Measurements from ENCODE around the gene RNF145. TPM values are rescaled to one million over a fixed set of nuclear protein-coding genes. Genes with fewer than 3 reads are reported as not detected.

The RNF145 gene
- total RNA-seq, 1 experiment from 2014 or later = 13.7 TPM

DNA sequence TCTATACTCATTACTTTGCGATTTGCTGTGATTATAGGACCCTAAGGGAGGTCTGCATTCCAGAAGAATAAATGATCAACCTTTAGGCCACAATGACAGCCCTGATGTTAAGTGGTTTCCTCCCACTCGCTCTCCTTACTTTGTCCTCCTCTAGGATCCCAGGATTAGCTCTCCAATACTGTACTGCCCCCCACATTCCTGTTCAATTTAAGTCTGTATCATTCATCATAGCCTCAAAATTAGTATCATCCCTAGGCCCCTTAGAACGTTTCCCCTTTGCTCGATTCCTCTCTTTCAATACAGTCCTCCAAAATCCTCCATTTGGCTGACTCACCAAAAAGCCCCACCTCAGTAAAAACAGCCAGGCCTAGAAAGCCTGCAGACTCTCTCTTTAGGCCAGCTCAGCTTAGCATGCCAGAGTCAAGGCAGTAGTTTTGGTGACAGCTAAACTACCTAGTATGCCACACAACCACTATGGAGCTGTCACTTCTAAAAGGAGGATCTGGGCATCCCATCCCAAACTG, 24.4 kb downstream of the RNF145 start:
- peak overlapping the region; percentile 39; the same call in 1 of the 2 replicates for H3K4me3 ChIP-seq (ENCODE audit: low read length)
- no peaks in the 10 kb centered on the region for H3K9me2 ChIP-seq (replicated peaks; ENCODE audit: low read length)
- peak; percentile 41 for DNase-seq
- H3F3A ChIP-seq (ENCODE audit: low read length, unreplicated experiment) = no peaks in the 10 kb centered on the region
- no TSS peak for BruUV-seq (replicated peaks)
- peak overlapping the region; percentile 70 for H3K27ac ChIP-seq (ENCODE audit: low read length)
- H4K20me1 ChIP-seq (ENCODE audit: low read length) = no peaks in the 10 kb centered on the region
- H3K9ac ChIP-seq (ENCODE audit: low read length) = peak overlapping the region; percentile 23; the same call in 1 of the 2 replicates
- H3K36me3 ChIP-seq (ENCODE audit: low read depth, low read length) = no peaks in the 10 kb centered on the region
- peaks cover 28% of the 10 kb centered on the region; the same call in 1 of the 2 replicates for H3K79me2 ChIP-seq (ENCODE audit: low read length)
- peak overlapping the region; percentile 53 for H3K4me2 ChIP-seq (ENCODE audit: low read length)
- ChIA-PET CTCF (interaction anchor here (0.6 kb wide), 1 partner anchor 36 kb away, joined by 3 read pairs; no protein-coding TSS in a partner anchor), POLR2A (ENCODE audit: unreplicated experiment) (no interaction called here)
- H2AFZ ChIP-seq (ENCODE audit: low read length) = no peak overlapping the region
- ATAC-seq = peak; percentile 54
- intact Hi-C loops (cut with micrococcal nuclease) = no loop called here
- H3K27me3 ChIP-seq (ENCODE audit: low read length) = no peaks in the 10 kb centered on the region
- no peaks in the 10 kb centered on the region for H3K9me3 ChIP-seq (ENCODE audit: low read length)
- peaks cover 60% of the 10 kb centered on the region for H3K4me1 ChIP-seq (ENCODE audit: insufficient read depth, low read length)
- TF ChIP-seq, protein P1, sequence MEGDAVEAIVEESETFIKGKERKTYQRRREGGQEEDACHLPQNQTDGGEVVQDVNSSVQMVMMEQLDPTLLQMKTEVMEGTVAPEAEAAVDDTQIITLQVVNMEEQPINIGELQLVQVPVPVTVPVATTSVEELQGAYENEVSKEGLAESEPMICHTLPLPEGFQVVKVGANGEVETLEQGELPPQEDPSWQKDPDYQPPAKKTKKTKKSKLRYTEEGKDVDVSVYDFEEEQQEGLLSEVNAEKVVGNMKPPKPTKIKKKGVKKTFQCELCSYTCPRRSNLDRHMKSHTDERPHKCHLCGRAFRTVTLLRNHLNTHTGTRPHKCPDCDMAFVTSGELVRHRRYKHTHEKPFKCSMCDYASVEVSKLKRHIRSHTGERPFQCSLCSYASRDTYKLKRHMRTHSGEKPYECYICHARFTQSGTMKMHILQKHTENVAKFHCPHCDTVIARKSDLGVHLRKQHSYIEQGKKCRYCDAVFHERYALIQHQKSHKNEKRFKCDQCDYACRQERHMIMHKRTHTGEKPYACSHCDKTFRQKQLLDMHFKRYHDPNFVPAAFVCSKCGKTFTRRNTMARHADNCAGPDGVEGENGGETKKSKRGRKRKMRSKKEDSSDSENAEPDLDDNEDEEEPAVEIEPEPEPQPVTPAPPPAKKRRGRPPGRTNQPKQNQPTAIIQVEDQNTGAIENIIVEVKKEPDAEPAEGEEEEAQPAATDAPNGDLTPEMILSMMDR (conservative IDR thresholded peaks at IDR 0.05; ENCODE audit: low read depth, low read length) = no peak
- TF ChIP-seq EZH2phosphoT487 (IDR thresholded peaks at IDR 0.05; ENCODE audit: borderline replicate concordance, low read length) = no peak
- no peak for TF ChIP-seq EZH2 (IDR thresholded peaks at IDR 0.05; ENCODE audit: low read length, unreplicated experiment)

DNA sequence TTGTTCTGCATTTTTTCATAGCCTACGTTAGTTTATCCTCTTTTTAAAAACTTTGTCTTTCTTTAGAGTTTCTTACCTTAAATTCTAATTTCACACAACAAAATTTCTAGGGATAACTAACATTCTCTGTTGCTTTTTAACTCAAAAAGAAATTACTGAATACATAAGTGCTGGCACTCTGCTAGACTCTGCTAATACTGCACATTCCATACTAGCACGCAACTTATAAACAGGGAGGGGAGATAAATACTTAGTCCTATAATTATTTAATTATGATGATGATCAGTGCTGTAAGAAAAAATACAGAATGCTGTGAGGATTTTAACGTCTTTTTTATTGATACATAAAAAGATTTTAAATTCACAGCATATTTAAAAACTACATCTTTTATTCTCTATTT, 25.1 kb downstream of the RNF145 start:
- no peaks in the 10 kb centered on the region for H3K27me3 ChIP-seq (ENCODE audit: low read length)
- DNase-seq (no peak), ATAC-seq (no peak)
- H3K9me3 ChIP-seq (ENCODE audit: low read length) = no peaks in the 10 kb centered on the region
- peak overlapping the region; percentile 70 for H3K27ac ChIP-seq (ENCODE audit: low read length)
- no peaks in the 10 kb centered on the region for H3K9me2 ChIP-seq (replicated peaks; ENCODE audit: low read length)
- no peaks in the 10 kb centered on the region for H3K36me3 ChIP-seq (ENCODE audit: low read depth, low read length)
- ChIA-PET CTCF (no interaction called here), POLR2A (ENCODE audit: unreplicated experiment) (no interaction called here)
- no peak overlapping the region for H3K4me3 ChIP-seq (ENCODE audit: low read length)
- H4K20me1 ChIP-seq (ENCODE audit: low read length) = no peaks in the 10 kb centered on the region
- no peak overlapping the region for H3K4me2 ChIP-seq (ENCODE audit: low read length)
- H2AFZ ChIP-seq (ENCODE audit: low read length) = no peak overlapping the region
- H3K79me2 ChIP-seq (ENCODE audit: low read length) = peaks cover 24% of the 10 kb centered on the region; the same call in 1 of the 2 replicates
- 0 out of 2 replicates have a peak overlapping the region, but pooled peaks have one; percentile 23 for H3K9ac ChIP-seq (ENCODE audit: low read length)
- no TSS peak for BruUV-seq (replicated peaks)
- H3K4me1 ChIP-seq (ENCODE audit: insufficient read depth, low read length) = peaks cover 60% of the 10 kb centered on the region
- TF ChIP-seq EZH2 (IDR thresholded peaks at IDR 0.05; ENCODE audit: low read length, unreplicated experiment) = no peak
- no peak for TF ChIP-seq EZH2phosphoT487 (IDR thresholded peaks at IDR 0.05; ENCODE audit: borderline replicate concordance, low read length)
- TF ChIP-seq, protein P1 (conservative IDR thresholded peaks at IDR 0.05; ENCODE audit: low read depth, low read length) = no peak
- intact Hi-C loops (cut with micrococcal nuclease) = no loop called here
- no peaks in the 10 kb centered on the region for H3F3A ChIP-seq (ENCODE audit: low read length, unreplicated experiment)

DNA sequence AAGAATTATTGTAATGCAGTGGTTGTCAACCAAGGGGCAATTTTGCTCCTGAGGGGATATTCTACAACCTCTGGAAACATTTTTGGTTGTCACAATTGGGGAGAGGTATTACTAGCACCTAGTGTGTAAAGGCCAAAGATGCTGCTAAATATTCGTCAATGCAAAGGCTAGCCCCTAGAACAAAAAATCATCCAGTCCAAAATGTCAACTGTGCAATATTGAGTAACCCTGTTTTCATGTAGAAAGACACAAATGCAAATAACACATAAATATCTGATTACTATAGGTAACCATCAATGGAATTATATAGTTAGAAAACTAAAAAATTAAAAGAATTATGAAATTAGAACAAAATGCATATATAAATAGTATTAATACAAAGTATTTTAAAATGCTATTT, 26.1 kb downstream of the RNF145 start:
- no peaks in the 10 kb centered on the region for H3K9me3 ChIP-seq (ENCODE audit: low read length)
- H3K4me1 ChIP-seq (ENCODE audit: insufficient read depth, low read length) = peaks cover 65% of the 10 kb centered on the region
- CTCF ChIA-PET = no interaction called here
- H3K9ac ChIP-seq (ENCODE audit: low read length) = no peak overlapping the region
- no peaks in the 10 kb centered on the region for H4K20me1 ChIP-seq (ENCODE audit: low read length)
- H3K36me3 ChIP-seq (ENCODE audit: low read depth, low read length) = no peaks in the 10 kb centered on the region
- intact Hi-C loops (cut with micrococcal nuclease) = no loop called here
- TF ChIP-seq EZH2 (IDR thresholded peaks at IDR 0.05; ENCODE audit: low read length, unreplicated experiment) = no peak
- H2AFZ ChIP-seq (ENCODE audit: low read length) = no peak overlapping the region
- peaks cover 17% of the 10 kb centered on the region for H3K79me2 ChIP-seq (ENCODE audit: low read length)
- H3K27me3 ChIP-seq (ENCODE audit: low read length) = no peaks in the 10 kb centered on the region
- DNase-seq = no peak
- ATAC-seq = no peak
- H3K27ac ChIP-seq (ENCODE audit: low read length) = peak overlapping the region; percentile 57
- H3F3A ChIP-seq (ENCODE audit: low read length, unreplicated experiment) = peaks cover 6% of the 10 kb centered on the region
- no peak overlapping the region for H3K4me3 ChIP-seq (ENCODE audit: low read length)
- no peak overlapping the region for H3K4me2 ChIP-seq (ENCODE audit: low read length)
- BruUV-seq (replicated peaks) = no TSS peak
- no peaks in the 10 kb centered on the region for H3K9me2 ChIP-seq (replicated peaks; ENCODE audit: low read length)
- POLR2A ChIA-PET (ENCODE audit: unreplicated experiment) = no interaction called here

Measured in PC-3 (cell line).